Prostate gland (tissue), 2 donors: Measurements from ENCODE around the gene CAMK2B. TPM values are rescaled to one million over a fixed set of nuclear protein-coding genes. Genes with fewer than 3 reads are reported as not detected.

ENCODE experiments used
- DNase-seq: peaks from one replicate; pipeline ENCODE4 v3.0.0-alpha.2; 2019; ENCODE audit warnings: low spot score
- H3K27ac ChIP-seq, 2 donors: fragments of 200-600 bp; sonication (generic); 2 replicates each; pipeline ENCODE4 v1.5.1; 2017 to 2019
- H3K27me3 ChIP-seq: fragments of 200-600 bp; sonication (generic); replicated peaks from 2 replicates; pipeline ENCODE4 v1.5.1; 2019; ENCODE audit not compliant: insufficient read depth
- H3K36me3 ChIP-seq, 2 donors: fragments of 200-600 bp; sonication (generic); 1 replicate in 1 of 2; 2 replicates in 1 of 2; pipeline versions ENCODE4 v1.5.1 to v1.8.1; 2017 to 2019
- H3K4me1 ChIP-seq: fragments of 200-600 bp; sonication (generic); replicated peaks from 2 replicates; pipeline ENCODE4 v1.5.1; 2019
- H3K4me3 ChIP-seq, 2 donors: fragments of 200-600 bp; sonication (generic); 2 replicates each; pipeline ENCODE4 v1.5.1; 2017 to 2019
- H3K9me3 ChIP-seq: fragments of 200-600 bp; sonication (generic); 2 replicates; pipeline ENCODE4 v1.5.1; 2017
- CTCF ChIP-seq, 4 experiments: fragments of 200-600 bp in 2 of 4; fragments of 450-650 bp in 2 of 4; sonication (generic) in 2 of 4; IDR thresholded peaks; 1 replicate in 3 of 4; 2 replicates in 1 of 4; pipeline ENCODE4 v1.5.1; 2016 to 2019; ENCODE audit warnings: antibody characterized with exemption in 4 of 4, mild to moderate bottlenecking in 2 of 4, moderate library complexity in 2 of 4
- POLR2A ChIP-seq: fragments of 450-650 bp; IDR thresholded peaks from one replicate; pipeline ENCODE4 v1.6.1; 2016; ENCODE audit warnings: antibody characterized with exemption, mild to moderate bottlenecking
- POLR2AphosphoS5 ChIP-seq: sonication (generic); formaldehyde crosslinking; IDR thresholded peaks from one replicate; pipeline ENCODE4 v1.6.1; 2017; ENCODE audit warnings: antibody characterized with exemption
- WGBS: methylation state at CpG from one replicate; pipeline ENCODE4 v1.1.5; 2018; 5-methylcytosine and 5-hydroxymethylcytosine counted together
- intact Hi-C: fragments of 100-400 bp; cut with DNase I; formaldehyde crosslinking; loops from one replicate; pipeline ENCODE4 v1.14.2; 2022
- total RNA-seq, 2 donors: library from RNA; depleted of rRNA; stranded (reverse); fragments of >200 nt; gene quantifications; one replicate each; pipeline ENCODE4 v1.1.0, GENCODE V29; 2016

The CAMK2B gene
- total RNA-seq, 2 donors from 2014 or later: 5.7 to 16.9 TPM

- no peaks in the 10 kb centered on the region for H3K36me3 ChIP-seq
- TF ChIP-seq CTCF (IDR thresholded peaks at IDR 0.05) (no peak), POLR2A (no peak), POLR2AphosphoS5 (no peak)
- H3K27ac ChIP-seq: no peak overlapping the region
- H3K4me1 ChIP-seq: no peaks in the 10 kb centered on the region
- DNase-seq: no peak
- no peak overlapping the region for H3K4me3 ChIP-seq
- intact Hi-C loops: no loop called here
- WGBS: 80% methylated on average over 2 of the region's 2 CpGs
- no peaks in the 10 kb centered on the region for H3K9me3 ChIP-seq
- no peaks in the 10 kb centered on the region for H3K27me3 ChIP-seq
These were observed 140.4 kb downstream of the CAMK2B start for GRCh38 chr7:44184873-44185446.

- intact Hi-C loops: no loop called here
- no peak for DNase-seq
These were observed 141.1 kb downstream of the CAMK2B start for GRCh38 chr7:44184206-44184872.

GRCh38 chr7:44183386-44183785 is 142.0 kb downstream of the CAMK2B start:
- 30% methylated on average over 2 of the region's 2 CpGs for WGBS
- DNase-seq: no peak
- no peak for TF ChIP-seq POLR2AphosphoS5
- no peak for TF ChIP-seq POLR2A
- no peak for TF ChIP-seq CTCF (IDR thresholded peaks at IDR 0.05)
- H3K4me3 ChIP-seq: no peak overlapping the region
- no peak overlapping the region for H3K27ac ChIP-seq
- H3K27me3 ChIP-seq: no peaks in the 10 kb centered on the region
- no peaks in the 10 kb centered on the region for H3K36me3 ChIP-seq
- intact Hi-C loops: no loop called here
- no peaks in the 10 kb centered on the region for H3K9me3 ChIP-seq
- no peaks in the 10 kb centered on the region for H3K4me1 ChIP-seq

More at GRCh38 chr7:44184206-44184872, 141.1 kb downstream of the CAMK2B start:
- Histone ChIP-seq H3K4me3 (no peak overlapping the region), H3K4me1 (no peaks in the 10 kb centered on the region), H3K27me3 (no peaks in the 10 kb centered on the region), H3K27ac (no peak overlapping the region), H3K9me3 (no peaks in the 10 kb centered on the region), H3K36me3 (no peaks in the 10 kb centered on the region)
- no peak for TF ChIP-seq POLR2A
- no peak for TF ChIP-seq CTCF (IDR thresholded peaks at IDR 0.05)
- no peak for TF ChIP-seq POLR2AphosphoS5
- WGBS: 53% methylated on average over 16 of the region's 16 CpGs

GRCh38 chr7:44182827-44183226 is 142.6 kb downstream of the CAMK2B start:
- TF ChIP-seq POLR2A: no peak
- no peak for TF ChIP-seq CTCF (IDR thresholded peaks at IDR 0.05)
- no peak for TF ChIP-seq POLR2AphosphoS5
- H3K27ac ChIP-seq: no peak overlapping the region
- DNase-seq: no peak
- no peaks in the 10 kb centered on the region for H3K9me3 ChIP-seq
- no peak overlapping the region for H3K4me3 ChIP-seq
- no peaks in the 10 kb centered on the region for H3K4me1 ChIP-seq
- 93% methylated on average over 5 of the region's 5 CpGs for WGBS
- H3K27me3 ChIP-seq: no peaks in the 10 kb centered on the region
- no peaks in the 10 kb centered on the region for H3K36me3 ChIP-seq
- intact Hi-C loops: no loop called here

- intact Hi-C loops: no loop called here
- no peak overlapping the region for H3K4me3 ChIP-seq
- no peaks in the 10 kb centered on the region for H3K4me1 ChIP-seq
- DNase-seq: no peak
- H3K27me3 ChIP-seq: peaks cover 5% of the 10 kb centered on the region
- TF ChIP-seq POLR2AphosphoS5: no peak
- no peak for TF ChIP-seq POLR2A
- TF ChIP-seq CTCF (IDR thresholded peaks at IDR 0.05): no peak
- H3K9me3 ChIP-seq: no peaks in the 10 kb centered on the region
- no peaks in the 10 kb centered on the region for H3K36me3 ChIP-seq
- WGBS: 62% methylated on average over 3 of the region's 3 CpGs
- no peak overlapping the region for H3K27ac ChIP-seq
These were observed 144.8 kb downstream of the CAMK2B start for GRCh38 chr7:44180631-44181030.
